Mesenchymal stem cell (in vitro differentiated cells and primary cell): ENCODE results near the gene CHML.

ENCODE experiments used
- DNase-seq: peaks from one replicate; pipeline ENCODE4 v3.0.0-alpha.2; 2013
- H2AFZ ChIP-seq: one replicate; pipeline ENCODE4 v1.6.1; 2013; ENCODE audit warnings: low read depth, mild to moderate bottlenecking, control low read depth, inconsistent platforms, low read length, moderate library complexity
- H2AK5ac ChIP-seq: 2 replicates; pipeline ENCODE4 v1.6.1; 2013; ENCODE audit warnings: low read length, moderate library complexity, mild to moderate bottlenecking, inconsistent platforms; ENCODE audit not compliant: severe bottlenecking
- H2BK120ac ChIP-seq: one replicate; pipeline ENCODE4 v1.6.1; 2013; ENCODE audit warnings: low read depth, mild to moderate bottlenecking, inconsistent platforms, low read length, moderate library complexity
- H2BK12ac ChIP-seq, 2 experiments: one replicate each; pipeline ENCODE4 v1.6.1; 2013; ENCODE audit warnings: inconsistent platforms in 2 of 2, low read length in 2 of 2, mild to moderate bottlenecking in 2 of 2, moderate library complexity in 2 of 2, control low read depth in 1 of 2
- H2BK15ac ChIP-seq: one replicate; pipeline ENCODE4 v1.6.1; 2013; ENCODE audit warnings: mild to moderate bottlenecking, low read depth, inconsistent platforms; ENCODE audit not compliant: poor library complexity, severe bottlenecking
- H2BK5ac ChIP-seq: 2 replicates; pipeline ENCODE4 v1.6.1; 2013; ENCODE audit warnings: low read depth, mild to moderate bottlenecking, low read length, control low read depth, inconsistent platforms; ENCODE audit not compliant: poor library complexity, severe bottlenecking
- H3K14ac ChIP-seq, 2 experiments: one replicate each; pipeline ENCODE4 v1.6.1; 2013; ENCODE audit warnings: inconsistent platforms in 2 of 2, low read length in 2 of 2, control low read depth in 1 of 2, mild to moderate bottlenecking in 1 of 2, moderate library complexity in 1 of 2
- H3K18ac ChIP-seq, 2 experiments: one replicate each; pipeline ENCODE4 v1.6.1; 2013; ENCODE audit warnings: inconsistent platforms in 2 of 2, low read length in 2 of 2, control low read depth in 1 of 2, low read depth in 1 of 2, mild to moderate bottlenecking in 1 of 2
- H3K23ac ChIP-seq, 2 experiments: one replicate each; pipeline ENCODE4 v1.6.1; 2013; ENCODE audit warnings: inconsistent platforms in 2 of 2, low read length in 2 of 2, mild to moderate bottlenecking in 2 of 2, moderate library complexity in 2 of 2, control low read depth in 1 of 2
- H3K27ac ChIP-seq: 2 replicates; pipeline ENCODE4 v1.5.1; 2013; ENCODE audit warnings: mild to moderate bottlenecking, moderate library complexity, low read length, control low read depth, inconsistent platforms; ENCODE audit not compliant: poor library complexity, severe bottlenecking
- H3K27me3 ChIP-seq, 2 experiments: 2 replicates each; pipeline versions ENCODE4 v1.6.1 to v1.7.0; 2013; ENCODE audit warnings: low read length in 2 of 2, mild to moderate bottlenecking in 2 of 2, moderate library complexity in 2 of 2, control low read depth in 1 of 2, inconsistent platforms in 1 of 2; ENCODE audit not compliant: control insufficient read depth in 1 of 2, insufficient read depth in 1 of 2
- H3K36me3 ChIP-seq, 2 experiments: 2 replicates each; pipeline versions ENCODE4 v1.6.1 to v1.7.0; 2013; ENCODE audit warnings: low read length in 2 of 2, control low read depth in 1 of 2, inconsistent platforms in 1 of 2, low read depth in 1 of 2, mild to moderate bottlenecking in 1 of 2; ENCODE audit not compliant: insufficient read depth in 2 of 2, control insufficient read depth in 1 of 2
- H3K4ac ChIP-seq, 2 experiments: one replicate each; pipeline ENCODE4 v1.6.1; 2013; ENCODE audit warnings: inconsistent platforms in 2 of 2, low read length in 2 of 2, mild to moderate bottlenecking in 2 of 2, moderate library complexity in 2 of 2, control low read depth in 1 of 2, low read depth in 1 of 2
- H3K4me1 ChIP-seq: 2 replicates; pipeline ENCODE4 v1.6.1; 2013; ENCODE audit warnings: low read depth, low read length, control low read depth; ENCODE audit not compliant: control insufficient read depth, insufficient read depth
- H3K4me2 ChIP-seq: 2 replicates; pipeline ENCODE4 v1.6.1; 2013; ENCODE audit warnings: low read length, mild to moderate bottlenecking, inconsistent platforms; ENCODE audit not compliant: poor library complexity, severe bottlenecking
- H3K4me3 ChIP-seq, 2 experiments: 2 replicates each; pipeline versions ENCODE4 v1.5.1 to v1.7.0; 2013; ENCODE audit warnings: low read length in 2 of 2, mild to moderate bottlenecking in 2 of 2, control low read depth in 1 of 2, low read depth in 1 of 2; ENCODE audit not compliant: insufficient read depth in 1 of 2
- H3K79me1 ChIP-seq: replicated peaks from 2 replicates; pipeline ENCODE4 v1.6.1; 2013; ENCODE audit warnings: mild to moderate bottlenecking, control low read depth, low read length, inconsistent platforms; ENCODE audit not compliant: poor library complexity, severe bottlenecking
- H3K9ac ChIP-seq: 2 replicates; pipeline ENCODE4 v1.7.0; 2013; ENCODE audit warnings: mild to moderate bottlenecking, low read length, moderate library complexity
- H3K9me3 ChIP-seq: 2 replicates; pipeline ENCODE4 v1.7.0; 2013; ENCODE audit warnings: mild to moderate bottlenecking, low read length; ENCODE audit not compliant: control insufficient read depth
- H4K8ac ChIP-seq: one replicate; pipeline ENCODE4 v1.6.1; 2013; ENCODE audit warnings: inconsistent platforms, mild to moderate bottlenecking, low read length, moderate library complexity
- H4K91ac ChIP-seq: one replicate; pipeline ENCODE4 v1.6.1; 2013; ENCODE audit warnings: mild to moderate bottlenecking, low read length, inconsistent platforms
- WGBS: methylation state at CpG from one replicate; pipeline ENCODE4 v1.1.7; 2013; ENCODE audit warnings: mixed read lengths; 5-methylcytosine and 5-hydroxymethylcytosine counted together

Gene CHML

DNA sequence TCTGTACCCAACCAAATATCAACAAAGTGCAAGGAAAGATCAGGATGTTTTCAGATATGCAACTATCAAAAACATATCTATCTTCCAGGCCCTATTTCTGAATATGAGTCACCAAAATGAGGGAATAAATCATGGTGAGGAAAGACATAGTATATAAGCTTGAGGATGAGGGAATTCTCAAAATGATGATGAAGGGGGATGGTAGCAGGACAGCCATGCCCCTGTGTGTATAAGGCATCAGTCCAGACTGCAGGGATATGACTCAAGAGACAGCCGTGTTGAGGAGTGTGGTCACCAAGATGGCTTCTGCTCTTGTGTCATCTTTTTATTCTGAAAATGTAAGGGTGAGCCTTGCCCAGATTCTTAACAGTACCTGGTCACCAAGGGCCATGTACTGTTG lies 7.5 kb upstream of the CHML start:
- WGBS: 17% methylated on average over 1 of the region's 1 CpG

DNA sequence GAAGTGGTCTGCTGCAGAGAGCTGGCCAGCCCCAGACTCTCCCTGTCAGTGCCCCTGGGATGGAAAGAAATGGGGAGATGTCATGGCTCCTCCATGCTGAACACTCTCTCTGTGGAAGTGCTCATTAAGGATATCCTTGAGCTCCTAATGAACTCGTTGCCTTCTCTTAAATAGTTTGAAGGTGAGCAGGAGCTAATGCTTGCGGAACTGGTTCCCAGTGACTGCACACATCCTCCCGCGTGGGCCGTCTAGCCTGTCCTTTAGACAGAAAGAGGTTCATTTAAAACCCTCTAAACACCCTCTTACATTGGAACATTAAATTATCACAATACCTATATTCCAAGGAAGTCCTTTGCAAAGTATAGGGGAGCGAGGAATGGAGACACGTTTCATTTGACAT lies 6.0 kb upstream of the CHML start:
- 96% methylated on average over 7 of the region's 7 CpGs for WGBS

More for the DNA sequence above, 7.5 kb upstream of the CHML start:
- Histone ChIP-seq H2BK5ac (no peak overlapping the region), H2BK15ac (no peak overlapping the region), H3K79me1 (no peaks in the 10 kb centered on the region), H3K4me3 (no peak overlapping the region), H3K18ac (no peak overlapping the region), H3K9ac (no peak overlapping the region), H3K4me1 (no peaks in the 10 kb centered on the region), H2AFZ (no peak overlapping the region), H3K9me3 (no peaks in the 10 kb centered on the region), H4K8ac (no peak overlapping the region), H3K27me3 (no peaks in the 10 kb centered on the region), H4K91ac (no peak overlapping the region), H2BK12ac (no peak overlapping the region), H2AK5ac (no peak overlapping the region), H3K36me3 (no peaks in the 10 kb centered on the region), H3K23ac (no peak overlapping the region), H3K4me2 (no peak overlapping the region), H3K14ac (no peak overlapping the region), H2BK120ac (no peak overlapping the region), H3K27ac (no peak overlapping the region), H3K4ac (no peak overlapping the region)
- peak; percentile 65 for DNase-seq

DNA sequence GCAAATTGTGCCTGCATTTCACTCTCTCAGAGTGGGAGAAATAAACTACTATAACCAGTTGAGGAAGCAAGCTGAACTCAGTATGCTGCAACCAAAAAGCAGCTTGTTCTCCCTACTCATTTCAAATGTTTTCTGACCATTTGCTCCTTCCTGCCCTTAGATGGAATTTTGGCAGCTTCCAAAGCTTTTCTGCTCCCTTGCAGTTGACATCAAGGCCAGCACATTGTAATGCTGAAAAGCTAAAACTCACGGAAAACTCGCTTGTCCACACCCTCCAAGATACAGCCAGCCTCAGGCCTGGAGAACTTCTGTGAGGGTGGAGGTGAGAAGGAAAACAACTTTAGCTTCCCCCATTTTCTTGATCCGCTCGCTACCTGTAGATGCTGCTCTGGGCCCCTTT lies 5.0 kb upstream of the CHML start:
- Histone ChIP-seq H3K14ac (no peak overlapping the region), H3K36me3 (no peaks in the 10 kb centered on the region), H3K23ac (no peak overlapping the region), H2AK5ac (no peak overlapping the region), H2BK120ac (no peak overlapping the region), H3K9me3 (no peaks in the 10 kb centered on the region), H2BK15ac (no peak overlapping the region), H3K18ac (no peak overlapping the region), H4K8ac (no peak overlapping the region), H4K91ac (no peak overlapping the region), H3K79me1 (no peaks in the 10 kb centered on the region), H3K9ac (no peak overlapping the region), H3K4me2 (no peak overlapping the region), H3K4me3 (no peak overlapping the region), H3K4me1 (peaks cover 2% of the 10 kb centered on the region), H2BK12ac (no peak overlapping the region), H3K27me3 (no peaks in the 10 kb centered on the region), H3K4ac (no peak overlapping the region), H2BK5ac (no peak overlapping the region), H3K27ac (no peak overlapping the region), H2AFZ (no peak overlapping the region)
- no peak for DNase-seq
- WGBS: 100% methylated on average over 4 of the region's 4 CpGs

More for the DNA sequence above, 6.0 kb upstream of the CHML start:
- no peak overlapping the region for H4K91ac ChIP-seq
- no peak for DNase-seq
- no peak overlapping the region for H3K4me2 ChIP-seq
- no peak overlapping the region for H2BK120ac ChIP-seq
- no peak overlapping the region for H3K9ac ChIP-seq
- H2AK5ac ChIP-seq: no peak overlapping the region
- H3K4ac ChIP-seq: no peak overlapping the region
- no peak overlapping the region for H3K4me3 ChIP-seq
- H2BK15ac ChIP-seq: no peak overlapping the region
- H2AFZ ChIP-seq: no peak overlapping the region
- no peaks in the 10 kb centered on the region for H3K36me3 ChIP-seq
- H3K18ac ChIP-seq: no peak overlapping the region
- no peak overlapping the region for H4K8ac ChIP-seq
- H3K27ac ChIP-seq: no peak overlapping the region
- H3K27me3 ChIP-seq: no peaks in the 10 kb centered on the region
- H3K4me1 ChIP-seq: no peaks in the 10 kb centered on the region
- H3K23ac ChIP-seq: no peak overlapping the region
- H3K79me1 ChIP-seq: no peaks in the 10 kb centered on the region
- no peak overlapping the region for H2BK5ac ChIP-seq
- no peak overlapping the region for H2BK12ac ChIP-seq
- H3K9me3 ChIP-seq: no peaks in the 10 kb centered on the region
- H3K14ac ChIP-seq: no peak overlapping the region

DNA sequence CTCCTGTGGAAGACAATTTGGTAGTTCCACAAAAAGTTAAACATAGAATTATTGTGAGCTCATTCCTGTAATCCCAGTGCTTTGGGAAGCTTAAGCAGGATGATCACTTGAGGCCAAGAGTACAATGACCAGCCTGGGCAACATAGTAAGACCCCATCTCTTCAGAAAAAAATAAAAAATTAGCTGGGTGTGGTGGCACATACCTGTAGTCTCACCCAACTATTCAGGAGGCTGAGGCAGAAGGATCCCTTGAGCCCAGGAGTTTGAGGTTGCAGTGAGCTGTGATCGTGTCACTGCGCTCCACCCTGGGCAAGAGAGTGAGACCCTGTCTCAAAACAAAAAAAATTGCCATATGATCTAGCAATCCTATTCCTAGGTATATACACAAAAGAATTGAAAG lies 4.1 kb upstream of the CHML start:
- no peaks in the 10 kb centered on the region for H3K27me3 ChIP-seq
- no peak overlapping the region for H3K27ac ChIP-seq
- no peak overlapping the region for H3K23ac ChIP-seq
- no peak overlapping the region for H3K14ac ChIP-seq
- no peak overlapping the region for H4K91ac ChIP-seq
- H4K8ac ChIP-seq: no peak overlapping the region
- no peak overlapping the region for H3K4me3 ChIP-seq
- H3K36me3 ChIP-seq: no peaks in the 10 kb centered on the region
- peaks cover 2% of the 10 kb centered on the region for H3K4me1 ChIP-seq
- no peak overlapping the region for H2BK120ac ChIP-seq
- no peak overlapping the region for H2BK12ac ChIP-seq
- no peak overlapping the region for H2AK5ac ChIP-seq
- no CpG with 5 or more reads among the region's 2 CpGs for WGBS
- no peak for DNase-seq
- no peaks in the 10 kb centered on the region for H3K79me1 ChIP-seq
- no peak overlapping the region for H2BK15ac ChIP-seq
- H3K4me2 ChIP-seq: no peak overlapping the region
- no peak overlapping the region for H3K18ac ChIP-seq
- no peak overlapping the region for H3K4ac ChIP-seq
- H2BK5ac ChIP-seq: no peak overlapping the region
- no peaks in the 10 kb centered on the region for H3K9me3 ChIP-seq
- no peak overlapping the region for H3K9ac ChIP-seq
- H2AFZ ChIP-seq: no peak overlapping the region
